NCI-H2029 (cell line): ENCODE results near the gene PKNOX2.

ENCODE experiments used
- DNase-seq: peaks from one replicate; lab custom pipeline; 2025; lab: John Stamatoyannopoulos, UW

PKNOX2 gene

GRCh38 chr11:125262830-125263218 lies 98.3 kb downstream of the PKNOX2 start:
- DNase-seq: no peak

DNA sequence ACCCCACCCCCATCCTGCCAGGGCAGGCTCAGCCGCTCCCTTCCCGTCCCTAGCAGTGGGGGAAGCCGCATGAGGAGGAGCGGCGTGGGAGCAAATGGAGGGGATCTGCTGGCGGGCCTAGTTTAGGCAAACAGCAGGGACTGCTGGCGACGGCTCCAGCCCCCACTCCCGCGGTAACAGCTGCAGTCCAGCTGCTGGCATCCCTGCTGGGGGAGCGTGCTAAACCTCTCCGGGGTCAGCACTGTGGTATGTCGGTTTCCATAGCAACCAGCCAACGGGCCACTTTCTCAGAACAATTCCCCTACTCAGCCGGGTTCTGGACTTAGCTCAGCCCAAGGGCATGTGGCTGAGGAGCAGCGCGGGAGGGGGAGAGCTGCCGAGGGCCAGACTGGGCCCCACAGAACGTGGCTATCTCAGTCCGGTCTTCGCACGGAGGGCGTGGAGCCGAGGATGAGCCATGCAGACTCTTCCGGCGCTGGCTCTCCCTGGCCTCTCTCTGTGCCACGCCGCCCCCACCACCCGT lies 98.8 kb downstream of the PKNOX2 start:
- DNase-seq: no peak

- no peak for DNase-seq
These were observed 99.8 kb downstream of the PKNOX2 start for GRCh38 chr11:125264100-125265022.

DNA sequence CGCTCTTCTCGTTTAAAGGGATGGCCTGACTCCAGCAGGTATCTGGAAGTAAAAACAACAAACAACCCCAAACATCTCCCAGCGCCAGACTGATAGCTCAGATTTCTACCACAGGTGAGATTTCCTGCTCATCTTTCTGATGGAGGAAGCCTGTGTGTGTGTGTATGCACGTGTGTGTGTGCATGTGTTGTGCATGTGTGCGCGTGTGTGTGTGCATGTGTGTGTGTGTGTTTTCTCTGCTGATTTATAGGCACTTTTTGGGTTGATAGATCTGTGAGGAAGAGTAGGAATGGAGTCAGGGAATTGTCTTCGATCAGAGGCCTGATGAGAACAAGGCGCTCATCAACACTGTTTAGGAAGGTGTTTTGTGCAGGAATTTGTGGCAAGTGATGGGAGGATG lies 103.0 kb downstream of the PKNOX2 start:
- no peak for DNase-seq

DNA sequence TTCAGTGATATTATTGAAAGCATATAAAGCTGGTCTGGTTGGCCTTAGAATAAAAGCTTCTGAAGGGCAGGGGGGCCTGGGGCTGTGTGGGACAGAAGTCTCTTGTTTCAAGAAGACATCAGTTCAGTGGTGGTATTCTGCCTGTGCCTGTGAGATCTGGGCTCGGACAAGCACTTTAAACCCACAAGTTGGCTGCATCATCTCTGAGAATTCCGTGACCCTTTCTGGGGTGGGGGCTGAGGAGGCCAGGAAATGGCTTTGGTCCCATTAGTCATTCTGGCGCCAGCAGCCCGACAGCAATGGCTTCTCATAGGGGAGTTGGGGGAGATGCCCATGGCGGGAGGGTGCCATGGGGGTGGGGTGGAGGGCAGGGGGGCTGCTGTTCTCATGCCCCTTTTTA lies 104.1 kb downstream of the PKNOX2 start:
- no peak for DNase-seq

DNA sequence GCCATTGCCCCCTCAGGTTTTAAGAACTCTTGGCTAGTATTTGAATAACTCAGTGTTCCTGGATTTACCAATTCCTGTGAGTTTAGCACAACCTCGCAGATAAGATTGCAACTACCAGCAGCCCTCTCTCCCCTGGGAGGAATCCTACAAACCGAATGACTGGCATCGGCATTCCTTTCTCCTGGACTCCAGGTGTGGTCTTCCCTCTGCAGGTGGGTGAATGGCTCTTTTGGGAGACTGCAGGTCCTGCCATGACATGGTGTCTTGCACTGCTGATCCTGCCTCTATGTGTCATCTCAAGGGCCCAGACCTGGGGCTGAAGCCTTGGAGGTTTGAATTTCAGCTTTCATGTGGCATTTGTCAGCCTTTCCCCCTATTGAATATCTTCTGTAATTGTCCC lies 105.6 kb downstream of the PKNOX2 start:
- DNase-seq: no peak

- no peak for DNase-seq
These were observed 106.2 kb downstream of the PKNOX2 start for GRCh38 chr11:125270711-125271110.

GRCh38 chr11:125271483-125272091 lies 107.0 kb downstream of the PKNOX2 start:
- DNase-seq: no peak

- DNase-seq: no peak
These were observed 107.5 kb downstream of the PKNOX2 start for GRCh38 chr11:125272092-125272491.

- DNase-seq: no peak
These were observed 108.3 kb downstream of the PKNOX2 start for GRCh38 chr11:125272821-125273220.

DNA sequence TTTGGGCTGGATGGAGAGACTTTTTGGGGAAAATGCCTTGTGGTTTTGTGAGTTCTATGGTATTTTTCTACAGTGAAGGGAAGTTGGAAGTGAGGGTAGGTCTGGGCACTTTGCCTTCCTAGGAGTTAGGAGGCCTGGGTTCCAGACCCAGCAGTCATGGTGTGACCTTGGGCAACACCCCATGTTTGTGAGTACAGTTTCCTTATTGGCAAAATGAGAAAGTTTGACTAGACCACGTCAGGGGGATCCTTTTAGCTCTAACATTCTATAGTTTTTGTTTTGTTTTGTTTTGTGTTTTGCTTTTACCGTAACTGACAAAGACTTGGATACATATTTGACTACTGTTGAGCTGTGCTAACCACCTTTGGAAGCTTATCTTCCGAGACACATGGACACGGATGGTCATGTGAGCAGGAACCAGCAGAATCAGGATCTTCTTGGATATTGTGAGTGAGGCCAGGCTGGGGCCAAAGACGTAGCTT lies 109.0 kb downstream of the PKNOX2 start:
- no peak for DNase-seq

DNA sequence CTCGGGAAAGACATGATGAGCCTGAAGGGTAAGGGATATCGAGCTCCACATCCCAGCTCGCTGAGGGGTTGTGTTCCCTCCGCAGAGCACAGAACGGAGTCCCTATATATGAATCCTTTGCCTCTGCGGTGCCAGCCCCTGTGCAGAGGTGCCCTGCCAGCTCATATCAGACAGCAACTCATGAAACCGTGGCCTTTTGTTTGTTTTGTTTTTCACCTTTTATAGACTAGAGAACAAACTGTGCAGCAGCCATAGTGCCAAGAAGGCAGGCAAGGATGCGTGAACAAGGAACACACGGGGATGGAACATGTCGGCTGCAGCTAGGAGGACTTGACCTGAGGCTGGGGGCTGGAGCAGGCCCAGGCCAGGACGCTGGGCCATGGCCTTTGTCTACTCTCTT lies 109.8 kb downstream of the PKNOX2 start:
- no peak for DNase-seq

DNA sequence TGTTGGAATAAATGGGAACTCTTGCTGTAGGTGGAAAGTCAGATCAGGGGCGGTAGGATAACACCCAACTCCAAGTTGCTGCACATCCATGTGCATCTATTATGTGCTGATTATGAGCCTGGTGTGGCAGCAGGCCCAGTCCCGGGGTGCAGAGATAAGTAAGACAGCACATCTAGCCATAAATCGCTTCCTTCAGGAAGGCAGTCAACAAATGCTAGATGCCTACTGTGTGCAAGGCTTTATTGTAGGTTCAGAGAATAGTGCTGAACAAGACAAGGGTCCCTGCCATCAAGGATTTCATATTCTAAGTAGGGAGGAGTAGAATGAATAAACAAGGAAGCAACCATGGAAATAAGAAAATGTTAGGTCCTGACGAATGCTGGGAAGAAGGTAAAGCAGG lies 110.2 kb downstream of the PKNOX2 start:
- DNase-seq: no peak

DNA sequence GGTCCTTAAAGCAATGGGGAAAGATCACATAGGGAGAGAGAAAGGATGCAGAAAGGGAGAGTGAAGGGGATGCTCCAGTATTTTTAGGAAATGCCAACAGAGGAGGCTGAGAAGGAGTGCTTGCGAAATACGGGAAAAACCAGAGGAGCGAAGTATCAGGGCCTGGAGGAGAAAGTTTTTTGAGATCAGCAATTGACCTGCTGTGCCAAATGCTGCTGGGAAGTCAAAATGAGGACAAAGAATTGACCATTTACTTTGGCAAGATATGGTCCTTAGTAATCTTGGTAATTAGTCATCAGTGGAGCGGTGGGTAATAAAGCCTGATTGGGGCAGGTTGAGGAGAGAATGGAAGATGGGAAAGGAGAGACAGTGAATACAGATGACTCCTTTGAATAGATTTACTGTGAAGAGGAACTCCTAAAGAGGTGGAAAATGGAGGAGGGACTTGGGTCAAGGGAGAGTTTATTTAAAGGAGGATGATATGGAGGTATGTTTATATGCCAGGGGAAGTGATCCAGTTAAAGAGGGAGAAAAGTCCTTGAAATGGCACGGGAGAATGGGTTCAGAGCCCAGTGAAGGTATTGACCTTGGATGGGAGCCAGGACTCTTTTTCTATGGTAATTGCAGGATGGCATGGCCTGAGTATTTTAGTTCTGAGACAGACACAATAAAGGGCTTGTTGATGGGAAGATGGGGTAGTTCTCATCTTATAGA lies 111.5 kb downstream of the PKNOX2 start:
- DNase-seq: peak; percentile 57

DNA sequence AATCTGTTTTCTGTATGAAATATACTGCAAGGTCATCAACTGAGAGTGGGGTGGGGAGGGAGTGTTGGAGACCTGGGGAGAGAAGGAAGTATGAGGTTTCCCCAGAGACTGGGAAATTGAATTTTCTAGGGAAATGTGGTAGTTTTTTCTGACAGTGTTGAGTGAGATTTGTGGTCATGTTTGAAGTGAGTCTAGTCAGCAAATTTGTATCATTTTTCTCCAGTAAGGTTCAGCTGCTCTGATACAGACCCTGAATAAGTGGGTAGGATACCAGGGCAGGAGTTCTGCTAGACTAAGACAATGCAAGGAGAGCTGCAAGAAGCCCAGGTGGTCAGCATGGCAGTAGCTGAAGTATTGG lies 112.0 kb downstream of the PKNOX2 start:
- no peak for DNase-seq

DNA sequence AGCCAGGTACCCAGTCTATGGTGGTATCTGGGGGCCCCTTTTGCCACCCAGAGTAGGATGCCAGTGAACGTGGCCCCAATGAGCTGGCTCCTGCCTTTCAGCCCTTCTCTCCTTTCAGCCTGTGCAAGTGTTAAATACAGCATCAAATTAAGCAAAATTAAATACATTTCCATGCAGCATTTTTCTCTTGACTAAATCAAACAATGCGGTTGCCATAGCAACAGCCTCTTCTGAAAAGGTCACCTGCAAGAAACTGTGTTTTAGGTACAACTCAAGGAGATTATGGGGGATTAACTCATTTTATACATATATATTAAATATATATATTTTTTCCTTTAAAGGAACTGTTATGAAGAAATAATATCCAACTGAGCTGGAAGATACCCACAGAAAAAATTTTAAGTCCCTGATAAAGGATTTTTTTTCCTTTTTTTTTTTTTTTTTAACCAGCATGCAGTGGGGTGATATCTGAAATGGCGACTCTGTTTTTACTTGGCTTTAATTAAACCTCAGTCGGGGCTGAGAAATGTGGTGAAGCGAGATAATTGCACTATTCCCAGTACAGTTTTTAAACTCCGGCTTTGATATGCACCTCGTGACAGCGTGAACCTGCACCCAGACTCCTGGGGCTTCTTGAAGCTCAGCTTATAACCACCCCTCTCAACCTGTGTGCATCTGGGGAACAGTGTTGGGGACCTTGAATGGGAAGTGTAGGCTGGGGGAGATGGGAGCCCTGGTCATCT lies 115.3 kb downstream of the PKNOX2 start:
- no peak for DNase-seq

GRCh38 chr11:125280646-125281045 lies 116.1 kb downstream of the PKNOX2 start:
- DNase-seq: no peak

DNA sequence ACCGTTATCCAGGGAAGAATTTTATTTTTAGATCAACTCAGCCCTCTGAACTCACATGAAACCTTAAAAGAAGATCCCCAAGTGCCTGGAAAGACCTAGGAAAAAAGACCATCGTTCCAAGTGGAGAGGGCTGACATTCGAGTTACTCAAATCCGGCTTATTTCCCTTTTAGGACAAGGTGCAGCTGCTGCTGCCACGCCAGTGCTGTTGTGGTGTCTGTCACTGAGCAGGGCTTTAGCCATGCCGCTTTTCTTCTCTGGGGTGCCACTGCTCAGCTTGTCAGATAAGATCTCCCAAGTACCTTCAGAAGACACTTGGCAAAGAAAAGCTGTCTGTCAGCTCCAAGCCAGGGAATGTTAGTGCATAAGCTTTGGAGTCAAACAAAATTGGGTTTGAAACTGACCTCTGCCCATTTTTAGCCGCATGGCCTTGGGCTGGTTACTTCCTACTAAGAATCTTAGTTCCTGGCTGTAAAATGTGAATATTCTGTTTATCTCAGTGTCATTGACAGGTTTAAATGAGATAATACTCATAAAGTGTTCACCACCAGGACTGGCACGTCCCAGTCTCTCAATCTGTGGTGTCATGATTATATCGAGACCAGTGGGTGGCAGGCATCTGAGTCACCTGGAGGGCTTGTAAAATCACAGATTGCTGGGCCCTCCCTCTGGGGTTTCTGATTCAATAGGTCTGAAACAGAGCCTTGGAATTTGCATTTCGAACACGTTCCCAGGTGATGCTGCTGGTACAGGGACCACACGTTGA lies 117.5 kb downstream of the PKNOX2 start:
- no peak for DNase-seq

DNA sequence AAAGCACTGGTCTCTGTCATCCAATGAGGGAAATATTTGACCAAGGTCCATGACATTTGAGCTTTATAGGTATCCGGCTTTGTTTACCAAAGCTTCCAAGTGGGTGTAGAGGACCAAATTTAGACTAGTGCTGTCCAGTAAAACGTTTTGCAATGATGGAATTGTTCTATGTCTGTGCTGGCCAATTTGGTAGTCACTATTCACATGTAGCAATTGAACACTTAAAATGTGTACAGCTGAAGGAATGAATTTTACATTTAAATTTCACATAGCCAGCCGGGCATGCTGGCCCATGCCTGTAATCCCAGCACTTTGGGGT lies 118.0 kb downstream of the PKNOX2 start:
- no peak for DNase-seq

GRCh38 chr11:125284245-125284850 lies 119.8 kb downstream of the PKNOX2 start:
- DNase-seq: no peak

DNA sequence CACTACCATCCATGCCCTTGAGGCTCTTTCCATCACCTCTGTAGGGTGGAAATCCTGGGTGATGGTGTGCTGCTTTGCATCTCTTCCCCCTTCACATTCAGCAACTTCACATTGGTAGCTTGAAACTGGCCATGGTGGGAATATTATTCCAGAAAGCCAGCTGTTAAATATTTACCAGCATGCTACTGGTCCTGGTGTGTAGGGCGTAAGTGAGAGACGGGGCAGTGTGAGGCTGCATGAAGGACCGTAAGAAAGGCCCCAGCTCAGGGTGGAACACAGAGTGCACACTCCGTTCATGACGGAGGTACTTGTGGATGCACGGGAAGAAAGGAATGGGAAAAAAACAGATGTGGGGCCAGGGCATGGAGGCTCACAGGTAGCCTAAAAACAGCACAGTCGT lies 121.3 kb downstream of the PKNOX2 start:
- DNase-seq: no peak
